ENCODE measurements around the gene TOP2B. TPM values are rescaled to one million over a fixed set of nuclear protein-coding genes. Genes with fewer than 3 reads are reported as not detected.

The TOP2B gene
- total RNA-seq, 1 experiment from 2014 or later, result 181 TPM

DNA sequence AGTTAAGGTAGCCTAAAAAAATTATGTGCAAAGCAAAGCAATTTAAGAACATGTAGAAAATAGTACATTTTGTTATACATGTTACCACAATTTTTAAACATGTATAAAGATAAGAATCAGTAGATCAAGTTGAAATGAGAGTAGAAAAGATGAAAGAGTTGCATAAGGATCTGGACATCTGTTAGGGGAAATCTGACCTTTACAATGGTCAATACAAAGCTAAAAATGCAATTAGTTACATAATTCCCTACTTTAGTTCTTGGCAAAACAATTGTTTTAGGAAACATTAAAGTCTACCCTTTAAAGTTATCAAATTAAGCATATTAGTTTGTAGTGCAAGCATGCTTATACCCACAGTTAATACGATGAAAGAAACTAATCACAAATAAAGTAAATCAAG is 32.7 kb downstream of the TOP2B start:
- no peaks in the 10 kb centered on the region for H3K9me3 ChIP-seq (ENCODE audit: control insufficient read depth, low read depth, low read length)
- Mint-ChIP-seq H3K27me3 (ENCODE audit: low read depth) (no peaks in the 10 kb centered on the region), H3K27ac (peak overlapping the region in 1 of 3 experiments; percentile 23; a peak in 1 of 7 replicates), H3K9me3 (no peaks in the 10 kb centered on the region), H3K4me3 (no peak overlapping the region), H3K36me3 (ENCODE audit: insufficient read depth in 1 of 3, low read depth in 3 of 3) (peaks cover 17 to 70% (median 70%) of the 10 kb centered on the region in 3 experiments; a peak in 6 of 7 replicates), H3K4me1 (peaks cover 0 to 2% of the 10 kb centered on the region in 2 experiments; a peak in 1 of 4 replicates)
- no peak overlapping the region for H2AK5ac ChIP-seq (ENCODE audit: insufficient read length, low read length)
- TF ChIP-seq, protein P1, sequence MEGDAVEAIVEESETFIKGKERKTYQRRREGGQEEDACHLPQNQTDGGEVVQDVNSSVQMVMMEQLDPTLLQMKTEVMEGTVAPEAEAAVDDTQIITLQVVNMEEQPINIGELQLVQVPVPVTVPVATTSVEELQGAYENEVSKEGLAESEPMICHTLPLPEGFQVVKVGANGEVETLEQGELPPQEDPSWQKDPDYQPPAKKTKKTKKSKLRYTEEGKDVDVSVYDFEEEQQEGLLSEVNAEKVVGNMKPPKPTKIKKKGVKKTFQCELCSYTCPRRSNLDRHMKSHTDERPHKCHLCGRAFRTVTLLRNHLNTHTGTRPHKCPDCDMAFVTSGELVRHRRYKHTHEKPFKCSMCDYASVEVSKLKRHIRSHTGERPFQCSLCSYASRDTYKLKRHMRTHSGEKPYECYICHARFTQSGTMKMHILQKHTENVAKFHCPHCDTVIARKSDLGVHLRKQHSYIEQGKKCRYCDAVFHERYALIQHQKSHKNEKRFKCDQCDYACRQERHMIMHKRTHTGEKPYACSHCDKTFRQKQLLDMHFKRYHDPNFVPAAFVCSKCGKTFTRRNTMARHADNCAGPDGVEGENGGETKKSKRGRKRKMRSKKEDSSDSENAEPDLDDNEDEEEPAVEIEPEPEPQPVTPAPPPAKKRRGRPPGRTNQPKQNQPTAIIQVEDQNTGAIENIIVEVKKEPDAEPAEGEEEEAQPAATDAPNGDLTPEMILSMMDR (conservative IDR thresholded peaks at IDR 0.05), result no peak
- no peaks in the 10 kb centered on the region for H3K23me2 ChIP-seq (ENCODE audit: insufficient read length, low read depth, low read length, poor library complexity, severe bottlenecking)
- H4K20me1 ChIP-seq (ENCODE audit: control insufficient read depth, insufficient read depth, insufficient read length), result no peaks in the 10 kb centered on the region
- no peak overlapping the region for H4K91ac ChIP-seq (ENCODE audit: insufficient read length, low read depth, low read length)
- no peaks in the 10 kb centered on the region for H3K27me3 ChIP-seq (ENCODE audit: insufficient read depth, low read length)
- H2AFZ ChIP-seq (ENCODE audit: low read length), result no peak overlapping the region
- H4K5ac ChIP-seq (ENCODE audit: insufficient read length, low read depth, low read length), result no peak overlapping the region
- H2BK120ac ChIP-seq (ENCODE audit: low read depth, low read length, poor library complexity, severe bottlenecking), result no peak overlapping the region
- H3T11ph ChIP-seq (ENCODE audit: low read length), result no peak overlapping the region
- no peaks in the 10 kb centered on the region for H3K4me1 ChIP-seq (ENCODE audit: insufficient read depth, low read length)
- DNase-seq, result no peak
- no peak overlapping the region for H2BK12ac ChIP-seq (ENCODE audit: insufficient read length, low read depth, low read length)
- H2BK20ac ChIP-seq (ENCODE audit: low read depth, low read length, poor library complexity, severe bottlenecking), result no peak overlapping the region
- H3K14ac ChIP-seq (ENCODE audit: insufficient read depth, low read length), result no peak overlapping the region
- no peaks in the 10 kb centered on the region for H3K79me1 ChIP-seq (ENCODE audit: insufficient read depth, low read depth, low read length, poor library complexity, severe bottlenecking)
- H3K23ac ChIP-seq (ENCODE audit: insufficient read length, low read depth, low read length), result no peak overlapping the region
- H3K56ac ChIP-seq (ENCODE audit: insufficient read length, low read depth, low read length), result no peak overlapping the region
- H3K9ac ChIP-seq (ENCODE audit: extremely low read depth, insufficient read length, low read length), result no peak overlapping the region
- no peak overlapping the region for H3K4ac ChIP-seq (ENCODE audit: low read depth, low read length)
- WGBS (ENCODE audit: extremely low coverage, insufficient read length, low lambda C conversion rate), result no CpG with 5 or more reads among the region's 1 CpG
- H3K18ac ChIP-seq (ENCODE audit: insufficient read length, low read depth, low read length), result no peak overlapping the region
- H3K27ac ChIP-seq (ENCODE audit: insufficient read length, low read depth, low read length), result no peak overlapping the region
- H3K4me2 ChIP-seq (ENCODE audit: insufficient read depth, insufficient read length, low read length), result no peak overlapping the region
- H2BK15ac ChIP-seq (ENCODE audit: low read depth, low read length), result no peak overlapping the region
- H2BK5ac ChIP-seq (ENCODE audit: insufficient read length, low read length), result no peak overlapping the region
- no peaks in the 10 kb centered on the region for H3K79me2 ChIP-seq (ENCODE audit: insufficient read depth, low read length)
- H4K8ac ChIP-seq (replicated peaks; ENCODE audit: insufficient read length, low read depth, low read length), result no peak overlapping the region
